GM18507 (cell line): ENCODE data around the gene TEX51.

ENCODE experiments used
- DNase-seq: peaks from one replicate; pipeline ENCODE4 v3.0.0; 2011; ENCODE audit warnings: low read depth; ENCODE audit not compliant: insufficient read length; ENCODE audit errors: extremely low spot score
- FAIRE-seq: peaks from 2 replicates; lab custom pipeline; 2011; peaks lifted over from hg19 to GRCh38; lab: Jason Lieb, UNC

The TEX51 gene

GRCh38 chr2:126942427-126943203, 43.9 kb downstream of the TEX51 start:
- FAIRE-seq (no peak), DNase-seq (no peak)

- no peak for DNase-seq
- no peak for FAIRE-seq
Observed at GRCh38 chr2:126943612-126944348, 45.1 kb downstream of the TEX51 start.

- FAIRE-seq: no peak
- no peak for DNase-seq
Observed at GRCh38 chr2:126945118-126945517, 46.4 kb downstream of the TEX51 start.

- FAIRE-seq: no peak
- no peak for DNase-seq
Observed at GRCh38 chr2:126946318-126947102, 47.8 kb downstream of the TEX51 start.

- DNase-seq (no peak), FAIRE-seq (no peak)
Observed at GRCh38 chr2:126947103-126947429, 48.4 kb downstream of the TEX51 start.

GRCh38 chr2:126949775-126950174, 51.1 kb downstream of the TEX51 start:
- DNase-seq: no peak
- FAIRE-seq: no peak

- DNase-seq (no peak), FAIRE-seq (no peak)
Observed at GRCh38 chr2:126950504-126950903, 51.8 kb downstream of the TEX51 start.
